ENCODE measurements around the gene GINS2. TPM values are rescaled to one million over a fixed set of nuclear protein-coding genes. Genes with fewer than 3 reads are reported as not detected.

Gene GINS2
- total RNA-seq, 2 experiments from 2014 or later = 1.1 to 1.4 TPM

GRCh38 chr16:85663891-85664321 lies 24.8 kb downstream of the GINS2 start:
- ChIA-PET CTCF (no interaction called here), POLR2A (no interaction called here)
- Histone ChIP-seq H3K9me3 (ENCODE audit: control insufficient read depth in 1 of 2, insufficient read depth in 1 of 2, low read length in 2 of 2) (no peaks in the 10 kb centered on the region), H3K4me3 (ENCODE audit: low read length) (no peak overlapping the region), H3K27ac (ENCODE audit: low read depth in 1 of 2, low read length in 2 of 2) (no peak overlapping the region), H3K4me1 (ENCODE audit: insufficient read depth, low read length) (no peaks in the 10 kb centered on the region), H3K27me3 (ENCODE audit: control insufficient read depth in 1 of 2, insufficient read depth in 2 of 2, low read length in 2 of 2) (no peaks in the 10 kb centered on the region), H3K36me3 (ENCODE audit: insufficient read depth, low read length) (peaks cover 72% of the 10 kb centered on the region)
- Mint-ChIP-seq H3K27me3 (no peaks in the 10 kb centered on the region), H3K4me1 (ENCODE audit: low read depth) (no peaks in the 10 kb centered on the region), H3K36me3 (ENCODE audit: low read depth) (peaks cover 69% of the 10 kb centered on the region), H3K4me3 (no peak overlapping the region), H3K9me3 (no peaks in the 10 kb centered on the region), H3K27ac (no peak overlapping the region)
- intact Hi-C loops (cut with DNase I, micrococcal nuclease) = no loop called here
- DNase-seq (no peak), ATAC-seq (ENCODE audit: poor library complexity) (no peak)
- TF ChIP-seq, protein P1, sequence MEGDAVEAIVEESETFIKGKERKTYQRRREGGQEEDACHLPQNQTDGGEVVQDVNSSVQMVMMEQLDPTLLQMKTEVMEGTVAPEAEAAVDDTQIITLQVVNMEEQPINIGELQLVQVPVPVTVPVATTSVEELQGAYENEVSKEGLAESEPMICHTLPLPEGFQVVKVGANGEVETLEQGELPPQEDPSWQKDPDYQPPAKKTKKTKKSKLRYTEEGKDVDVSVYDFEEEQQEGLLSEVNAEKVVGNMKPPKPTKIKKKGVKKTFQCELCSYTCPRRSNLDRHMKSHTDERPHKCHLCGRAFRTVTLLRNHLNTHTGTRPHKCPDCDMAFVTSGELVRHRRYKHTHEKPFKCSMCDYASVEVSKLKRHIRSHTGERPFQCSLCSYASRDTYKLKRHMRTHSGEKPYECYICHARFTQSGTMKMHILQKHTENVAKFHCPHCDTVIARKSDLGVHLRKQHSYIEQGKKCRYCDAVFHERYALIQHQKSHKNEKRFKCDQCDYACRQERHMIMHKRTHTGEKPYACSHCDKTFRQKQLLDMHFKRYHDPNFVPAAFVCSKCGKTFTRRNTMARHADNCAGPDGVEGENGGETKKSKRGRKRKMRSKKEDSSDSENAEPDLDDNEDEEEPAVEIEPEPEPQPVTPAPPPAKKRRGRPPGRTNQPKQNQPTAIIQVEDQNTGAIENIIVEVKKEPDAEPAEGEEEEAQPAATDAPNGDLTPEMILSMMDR (IDR thresholded peaks at IDR 0.05) = no peak

- CTCF ChIA-PET = no interaction called here
- H3K4me3 Mint-ChIP-seq = no peak overlapping the region
Measured at GRCh38 chr16:85662976-85663830, 25.6 kb downstream of the GINS2 start.

GRCh38 chr16:85662482-85662812 lies 26.3 kb downstream of the GINS2 start:
- TF ChIP-seq, protein P1 (IDR thresholded peaks at IDR 0.05) = no peak
- DNase-seq = no peak
- H3K27ac ChIP-seq (ENCODE audit: low read depth in 1 of 2, low read length in 2 of 2) = no peak overlapping the region
- CTCF ChIA-PET = no interaction called here
- no peak overlapping the region for H3K4me3 ChIP-seq (ENCODE audit: low read length)
- Mint-ChIP-seq H3K36me3 (ENCODE audit: low read depth) (peaks cover 61% of the 10 kb centered on the region), H3K27ac (no peak overlapping the region), H3K4me1 (ENCODE audit: low read depth) (no peaks in the 10 kb centered on the region), H3K4me3 (no peak overlapping the region), H3K27me3 (no peaks in the 10 kb centered on the region), H3K9me3 (no peaks in the 10 kb centered on the region)
- H3K36me3 ChIP-seq (ENCODE audit: insufficient read depth, low read length) = peaks cover 74% of the 10 kb centered on the region
- no peaks in the 10 kb centered on the region for H3K27me3 ChIP-seq (ENCODE audit: control insufficient read depth in 1 of 2, insufficient read depth in 2 of 2, low read length in 2 of 2)
- no peaks in the 10 kb centered on the region for H3K9me3 ChIP-seq (ENCODE audit: control insufficient read depth in 1 of 2, insufficient read depth in 1 of 2, low read length in 2 of 2)
- no peaks in the 10 kb centered on the region for H3K4me1 ChIP-seq (ENCODE audit: insufficient read depth, low read length)
- ATAC-seq (ENCODE audit: poor library complexity) = no peak
- POLR2A ChIA-PET = no interaction called here
- intact Hi-C loops (cut with DNase I, micrococcal nuclease) = no loop called here

More at GRCh38 chr16:85662976-85663830, 25.6 kb downstream of the GINS2 start:
- Histone ChIP-seq H3K9me3 (ENCODE audit: control insufficient read depth in 1 of 2, insufficient read depth in 1 of 2, low read length in 2 of 2) (no peaks in the 10 kb centered on the region), H3K4me1 (ENCODE audit: insufficient read depth, low read length) (no peaks in the 10 kb centered on the region), H3K27me3 (ENCODE audit: control insufficient read depth in 1 of 2, insufficient read depth in 2 of 2, low read length in 2 of 2) (no peaks in the 10 kb centered on the region), H3K27ac (ENCODE audit: low read depth in 1 of 2, low read length in 2 of 2) (no peak overlapping the region), H3K4me3 (ENCODE audit: low read length) (no peak overlapping the region), H3K36me3 (ENCODE audit: insufficient read depth, low read length) (peaks cover 72% of the 10 kb centered on the region)
- ATAC-seq (ENCODE audit: poor library complexity) (no peak), DNase-seq (no peak)
- H3K4me1 Mint-ChIP-seq (ENCODE audit: low read depth) = no peaks in the 10 kb centered on the region
- H3K36me3 Mint-ChIP-seq (ENCODE audit: low read depth) = peaks cover 65% of the 10 kb centered on the region
- TF ChIP-seq, protein P1 (IDR thresholded peaks at IDR 0.05) = no peak
- POLR2A ChIA-PET = no interaction called here
- intact Hi-C loops (cut with DNase I, micrococcal nuclease) = no loop called here
- no peak overlapping the region for H3K27ac Mint-ChIP-seq
- no peaks in the 10 kb centered on the region for H3K27me3 Mint-ChIP-seq
- H3K9me3 Mint-ChIP-seq = no peaks in the 10 kb centered on the region

Data from CD4-positive, alpha-beta T cell (primary cell).